ENCODE measurements around the gene TLR4. TPM values are rescaled to one million over a fixed set of nuclear protein-coding genes. Genes with fewer than 3 reads are reported as not detected.

Gene TLR4
- 5.8 and 7.3 TPM in 2 replicates for total RNA-seq (2014; rRNA removed; shearing (Covaris generic); ENCODE audit: low replicate concordance)

GRCh38 chr9:117704024-117704575 is at the start of gene TLR4:
TLR4 (plus strand) TSS chr9:117704403; CDS start chr9:117704473, 70 bp downstream.
- peak; percentile 95 for DNase-seq
- Histone ChIP-seq H3K4me1 (ENCODE audit: low read length) (peaks cover 26% of the 10 kb centered on the region), H3K27me3 (ENCODE audit: low read length) (no peaks in the 10 kb centered on the region), H3K9ac (ENCODE audit: low read length) (peak within 1 kb of the TSS; percentile 68), H3K79me2 (ENCODE audit: low read length) (no peaks in the 10 kb centered on the region), H3K4me2 (ENCODE audit: low read depth, low read length, poor library complexity, severe bottlenecking) (peak within 1 kb of the TSS; percentile 74), H3K9me2 (replicated peaks; ENCODE audit: insufficient read depth, low read length) (no peaks in the 10 kb centered on the region), H4K20me1 (ENCODE audit: insufficient read depth, low read depth, low read length) (no peaks in the 10 kb centered on the region), H2AFZ (ENCODE audit: low read length) (peak within 1 kb of the TSS; percentile 47), H3K9me3 (ENCODE audit: low read length) (no peaks in the 10 kb centered on the region), H3K27ac (ENCODE audit: low read length) (peak within 1 kb of the TSS; percentile 74), H3K4me3 (ENCODE audit: low read length) (peak within 1 kb of the TSS; percentile 56), H3K36me3 (ENCODE audit: insufficient read depth, low read length) (no peaks in the 10 kb centered on the region)

- Histone ChIP-seq H3K27ac (ENCODE audit: low read length) (no peak overlapping the region), H2AFZ (ENCODE audit: low read length) (no peak overlapping the region), H3K9me3 (ENCODE audit: low read length) (no peaks in the 10 kb centered on the region), H3K9me2 (replicated peaks; ENCODE audit: insufficient read depth, low read length) (no peaks in the 10 kb centered on the region), H3K36me3 (ENCODE audit: insufficient read depth, low read length) (no peaks in the 10 kb centered on the region), H4K20me1 (ENCODE audit: insufficient read depth, low read depth, low read length) (no peaks in the 10 kb centered on the region), H3K4me2 (ENCODE audit: low read depth, low read length, poor library complexity, severe bottlenecking) (no peak overlapping the region), H3K79me2 (ENCODE audit: low read length) (no peaks in the 10 kb centered on the region), H3K9ac (ENCODE audit: low read length) (no peak overlapping the region), H3K4me1 (ENCODE audit: low read length) (no peaks in the 10 kb centered on the region), H3K27me3 (ENCODE audit: low read length) (no peaks in the 10 kb centered on the region), H3K4me3 (ENCODE audit: low read length) (no peak overlapping the region)
- DNase-seq: no peak
These were observed 48.2 kb upstream of the TLR4 start for GRCh38 chr9:117656002-117656401.

- Histone ChIP-seq H3K4me2 (ENCODE audit: low read depth, low read length, poor library complexity, severe bottlenecking) (no peak overlapping the region), H3K36me3 (ENCODE audit: insufficient read depth, low read length) (no peaks in the 10 kb centered on the region), H3K79me2 (ENCODE audit: low read length) (no peaks in the 10 kb centered on the region), H3K27ac (ENCODE audit: low read length) (no peak overlapping the region), H3K9me3 (ENCODE audit: low read length) (no peaks in the 10 kb centered on the region), H3K4me3 (ENCODE audit: low read length) (no peak overlapping the region), H3K4me1 (ENCODE audit: low read length) (no peaks in the 10 kb centered on the region), H3K9me2 (replicated peaks; ENCODE audit: insufficient read depth, low read length) (no peaks in the 10 kb centered on the region), H3K27me3 (ENCODE audit: low read length) (no peaks in the 10 kb centered on the region), H4K20me1 (ENCODE audit: insufficient read depth, low read depth, low read length) (no peaks in the 10 kb centered on the region), H3K9ac (ENCODE audit: low read length) (no peak overlapping the region), H2AFZ (ENCODE audit: low read length) (no peak overlapping the region)
- no peak for DNase-seq
These were observed 41.6 kb upstream of the TLR4 start for GRCh38 chr9:117662651-117663050.

- Histone ChIP-seq H3K9me2 (replicated peaks; ENCODE audit: insufficient read depth, low read length) (no peaks in the 10 kb centered on the region), H3K27me3 (ENCODE audit: low read length) (no peaks in the 10 kb centered on the region), H3K9me3 (ENCODE audit: low read length) (no peaks in the 10 kb centered on the region), H3K36me3 (ENCODE audit: insufficient read depth, low read length) (no peaks in the 10 kb centered on the region), H3K4me2 (ENCODE audit: low read depth, low read length, poor library complexity, severe bottlenecking) (no peak overlapping the region), H3K79me2 (ENCODE audit: low read length) (no peaks in the 10 kb centered on the region), H4K20me1 (ENCODE audit: insufficient read depth, low read depth, low read length) (no peaks in the 10 kb centered on the region), H3K9ac (ENCODE audit: low read length) (no peak overlapping the region), H3K4me3 (ENCODE audit: low read length) (no peak overlapping the region), H2AFZ (ENCODE audit: low read length) (no peak overlapping the region), H3K27ac (ENCODE audit: low read length) (no peak overlapping the region), H3K4me1 (ENCODE audit: low read length) (no peaks in the 10 kb centered on the region)
- no peak for DNase-seq
These were observed 39.8 kb upstream of the TLR4 start for GRCh38 chr9:117664419-117664818.

GRCh38 chr9:117665601-117666385 is 38.4 kb upstream of the TLR4 start:
- no peak overlapping the region for H3K9ac ChIP-seq (ENCODE audit: low read length)
- H3K4me2 ChIP-seq (ENCODE audit: low read depth, low read length, poor library complexity, severe bottlenecking): no peak overlapping the region
- no peak for DNase-seq
- no peaks in the 10 kb centered on the region for H3K9me3 ChIP-seq (ENCODE audit: low read length)
- H3K27ac ChIP-seq (ENCODE audit: low read length): no peak overlapping the region
- H3K4me1 ChIP-seq (ENCODE audit: low read length): no peaks in the 10 kb centered on the region
- no peaks in the 10 kb centered on the region for H4K20me1 ChIP-seq (ENCODE audit: insufficient read depth, low read depth, low read length)
- H3K27me3 ChIP-seq (ENCODE audit: low read length): no peaks in the 10 kb centered on the region
- H3K4me3 ChIP-seq (ENCODE audit: low read length): no peak overlapping the region
- no peaks in the 10 kb centered on the region for H3K9me2 ChIP-seq (replicated peaks; ENCODE audit: insufficient read depth, low read length)
- H3K36me3 ChIP-seq (ENCODE audit: insufficient read depth, low read length): no peaks in the 10 kb centered on the region
- H2AFZ ChIP-seq (ENCODE audit: low read length): no peak overlapping the region
- H3K79me2 ChIP-seq (ENCODE audit: low read length): no peaks in the 10 kb centered on the region

GRCh38 chr9:117671468-117671867 is 32.7 kb upstream of the TLR4 start:
- DNase-seq: no peak
- no peaks in the 10 kb centered on the region for H3K9me2 ChIP-seq (replicated peaks; ENCODE audit: insufficient read depth, low read length)
- H3K36me3 ChIP-seq (ENCODE audit: insufficient read depth, low read length): no peaks in the 10 kb centered on the region
- H2AFZ ChIP-seq (ENCODE audit: low read length): no peak overlapping the region
- no peaks in the 10 kb centered on the region for H3K79me2 ChIP-seq (ENCODE audit: low read length)
- H3K9ac ChIP-seq (ENCODE audit: low read length): no peak overlapping the region
- H4K20me1 ChIP-seq (ENCODE audit: insufficient read depth, low read depth, low read length): no peaks in the 10 kb centered on the region
- no peak overlapping the region for H3K4me3 ChIP-seq (ENCODE audit: low read length)
- no peak overlapping the region for H3K27ac ChIP-seq (ENCODE audit: low read length)
- no peaks in the 10 kb centered on the region for H3K9me3 ChIP-seq (ENCODE audit: low read length)
- no peaks in the 10 kb centered on the region for H3K4me1 ChIP-seq (ENCODE audit: low read length)
- no peak overlapping the region for H3K4me2 ChIP-seq (ENCODE audit: low read depth, low read length, poor library complexity, severe bottlenecking)
- H3K27me3 ChIP-seq (ENCODE audit: low read length): no peaks in the 10 kb centered on the region

- H3K36me3 ChIP-seq (ENCODE audit: insufficient read depth, low read length): no peaks in the 10 kb centered on the region
- H3K4me2 ChIP-seq (ENCODE audit: low read depth, low read length, poor library complexity, severe bottlenecking): no peak overlapping the region
- H3K9me3 ChIP-seq (ENCODE audit: low read length): no peaks in the 10 kb centered on the region
- H3K4me3 ChIP-seq (ENCODE audit: low read length): no peak overlapping the region
- H3K4me1 ChIP-seq (ENCODE audit: low read length): peaks cover 3% of the 10 kb centered on the region
- no peaks in the 10 kb centered on the region for H4K20me1 ChIP-seq (ENCODE audit: insufficient read depth, low read depth, low read length)
- no peaks in the 10 kb centered on the region for H3K27me3 ChIP-seq (ENCODE audit: low read length)
- DNase-seq: no peak
- no peaks in the 10 kb centered on the region for H3K79me2 ChIP-seq (ENCODE audit: low read length)
- H3K27ac ChIP-seq (ENCODE audit: low read length): no peak overlapping the region
- no peak overlapping the region for H2AFZ ChIP-seq (ENCODE audit: low read length)
- H3K9ac ChIP-seq (ENCODE audit: low read length): no peak overlapping the region
- no peaks in the 10 kb centered on the region for H3K9me2 ChIP-seq (replicated peaks; ENCODE audit: insufficient read depth, low read length)
These were observed 31.8 kb upstream of the TLR4 start for GRCh38 chr9:117672369-117672768.

GRCh38 chr9:117677572-117677971 is 26.6 kb upstream of the TLR4 start:
- peak overlapping the region; percentile 6 for H3K4me2 ChIP-seq (ENCODE audit: low read depth, low read length, poor library complexity, severe bottlenecking)

More at GRCh38 chr9:117677572-117677971, 26.6 kb upstream of the TLR4 start:
- Histone ChIP-seq H4K20me1 (ENCODE audit: insufficient read depth, low read depth, low read length) (no peaks in the 10 kb centered on the region), H3K36me3 (ENCODE audit: insufficient read depth, low read length) (no peaks in the 10 kb centered on the region), H3K9me2 (replicated peaks; ENCODE audit: insufficient read depth, low read length) (no peaks in the 10 kb centered on the region), H3K27ac (ENCODE audit: low read length) (no peak overlapping the region), H3K9me3 (ENCODE audit: low read length) (no peaks in the 10 kb centered on the region), H3K4me1 (ENCODE audit: low read length) (peaks cover 19% of the 10 kb centered on the region), H3K9ac (ENCODE audit: low read length) (no peak overlapping the region), H3K27me3 (ENCODE audit: low read length) (no peaks in the 10 kb centered on the region), H2AFZ (ENCODE audit: low read length) (no peak overlapping the region), H3K79me2 (ENCODE audit: low read length) (no peaks in the 10 kb centered on the region), H3K4me3 (ENCODE audit: low read length) (no peak overlapping the region)
- DNase-seq: peak; percentile 61
